HG02610 (cell line): ENCODE data around the gene PLVAP.
A peak's percentile ranks its signal among the peaks of the same experiment; 100 is the strongest.

ENCODE experiments used
- ATAC-seq: cut with Tn5 transposase; IDR thresholded peaks from one replicate; pipeline ENCODE4 v1.9.1; 2021; ENCODE audit warnings: mild to moderate bottlenecking, moderate library complexity; ENCODE audit not compliant: unreplicated experiment

PLVAP gene

GRCh38 chr19:17359905-17360800, 17.0 kb downstream of the PLVAP start:
- no peak for ATAC-seq

- no peak for ATAC-seq
These were observed 18.7 kb downstream of the PLVAP start for GRCh38 chr19:17358395-17358794.

GRCh38 chr19:17357724-17358123, 19.4 kb downstream of the PLVAP start:
- no peak for ATAC-seq

- ATAC-seq: no peak
These were observed 20.0 kb downstream of the PLVAP start for GRCh38 chr19:17357078-17357666.

GRCh38 chr19:17353386-17353785, 23.8 kb downstream of the PLVAP start:
- ATAC-seq: no peak

GRCh38 chr19:17352608-17353280, 24.4 kb downstream of the PLVAP start:
- ATAC-seq: no peak

GRCh38 chr19:17351815-17352435, 25.2 kb downstream of the PLVAP start:
- ATAC-seq: no peak

- no peak for ATAC-seq
These were observed 28.4 kb downstream of the PLVAP start for GRCh38 chr19:17348700-17349099.

GRCh38 chr19:17347877-17348276, 29.3 kb downstream of the PLVAP start:
- ATAC-seq: no peak

GRCh38 chr19:17347361-17347760, 29.8 kb downstream of the PLVAP start:
- no peak for ATAC-seq

GRCh38 chr19:17346109-17346671, 31.0 kb downstream of the PLVAP start:
- peak; percentile 44 for ATAC-seq

GRCh38 chr19:17341845-17342244, 35.3 kb downstream of the PLVAP start:
- ATAC-seq: no peak

GRCh38 chr19:17341386-17341785, 35.8 kb downstream of the PLVAP start:
- ATAC-seq: no peak

GRCh38 chr19:17340871-17341357, 36.2 kb downstream of the PLVAP start:
- no peak for ATAC-seq

- no peak for ATAC-seq
These were observed 36.8 kb downstream of the PLVAP start for GRCh38 chr19:17340302-17340870.

GRCh38 chr19:17339088-17339741, 37.9 kb downstream of the PLVAP start:
- ATAC-seq: no peak

- ATAC-seq: no peak
These were observed 38.6 kb downstream of the PLVAP start for GRCh38 chr19:17338433-17339078.

- no peak for ATAC-seq
These were observed 39.3 kb downstream of the PLVAP start for GRCh38 chr19:17337675-17338432.
